Liver (tissue), 3 donors: ENCODE data around the gene ARHGAP9.

Experiments used
- CTCF ChIP-seq: fragments of 150-350 bp; IDR thresholded peaks from 2 replicates; pipeline ENCODE4 v1.5.1; 2017; ENCODE audit warnings: improper control_type of control experiment, low read depth, low read length; ENCODE audit not compliant: missing input control
- EGR1 ChIP-seq, 2 donors: IDR thresholded peaks; 2 replicates each; pipeline ENCODE4 v1.6.1; 2016 to 2018; ENCODE audit warnings: antibody characterized with exemption in 2 of 2, low read depth in 2 of 2
- FOXA1 ChIP-seq: IDR thresholded peaks from 2 replicates; pipeline ENCODE4 v1.6.1; 2016; ENCODE audit warnings: antibody characterized with exemption
- GABPA ChIP-seq, 2 donors: IDR thresholded peaks in 1 of 2; conservative IDR thresholded peaks in 1 of 2; 2 replicates each; pipeline ENCODE4 v1.6.1; 2016; ENCODE audit warnings: antibody characterized with exemption in 2 of 2, mild to moderate bottlenecking in 1 of 2, moderate library complexity in 1 of 2
- JUND ChIP-seq, 2 donors: IDR thresholded peaks; 2 replicates each; pipeline ENCODE4 v1.6.1; 2016; ENCODE audit warnings: antibody characterized with exemption in 2 of 2
- MAX ChIP-seq: IDR thresholded peaks from 2 replicates; pipeline ENCODE4 v1.6.1; 2016; ENCODE audit warnings: antibody characterized with exemption
- SP1 ChIP-seq: IDR thresholded peaks from 2 replicates; pipeline ENCODE4 v1.6.1; 2018; ENCODE audit warnings: antibody characterized with exemption, mild to moderate bottlenecking
- donor health status: healthy.
- donor health status: healthy.

- no peak for TF ChIP-seq JUND (IDR thresholded peaks at IDR 0.05)
- TF ChIP-seq MAX: no peak
- TF ChIP-seq GABPA (IDR thresholded peaks at IDR 0.05 in 1 of 2, conservative IDR thresholded peaks at IDR 0.05 in 1 of 2): no peak
- TF ChIP-seq EGR1 (IDR thresholded peaks at IDR 0.05; ENCODE audit: low read depth in 2 of 2): no peak
- no peak for TF ChIP-seq FOXA1
- no peak for TF ChIP-seq CTCF
- no peak for TF ChIP-seq SP1
These were observed 19.2 kb downstream of the ARHGAP9 start for GRCh38 chr12:57460468-57460784.
